Measurements from ENCODE around the gene ZNF573. TPM values are rescaled to one million over a fixed set of nuclear protein-coding genes. Genes with fewer than 3 reads are reported as not detected.

The ZNF573 gene
- total RNA-seq, 2 experiments from 2014 or later, result 7.6 to 12.2 TPM

DNA sequence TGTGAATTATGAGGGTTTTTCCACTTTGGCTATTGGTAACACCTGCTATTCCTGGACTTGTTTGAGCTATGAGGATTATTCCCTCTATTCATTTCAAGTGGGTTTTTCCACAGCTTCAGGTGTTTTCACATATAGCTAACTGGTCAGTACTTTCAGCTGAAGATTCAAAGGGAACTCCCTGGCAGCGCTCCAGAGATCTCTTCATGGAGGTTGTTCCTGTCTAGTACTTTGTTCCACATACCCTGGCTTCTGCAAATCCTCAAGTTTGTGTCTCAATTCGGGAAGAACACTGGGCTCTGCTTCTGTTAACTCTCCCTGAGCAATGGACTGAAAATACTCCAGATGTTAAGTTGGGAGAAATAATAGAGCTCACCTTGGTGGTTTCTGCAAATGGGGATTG is 54.2 kb downstream of the ZNF573 start:
- Histone ChIP-seq H3K79me2 (ENCODE audit: insufficient read depth, low read depth, low read length) (no peaks in the 10 kb centered on the region), H3K4me3 (ENCODE audit: low read depth, low read length, poor library complexity, severe bottlenecking) (no peak overlapping the region), H3K27ac (ENCODE audit: low read depth, low read length, poor library complexity, severe bottlenecking) (no peak overlapping the region), H4K20me1 (ENCODE audit: insufficient read depth, low read length) (no peaks in the 10 kb centered on the region), H3K9me3 (ENCODE audit: low read length) (no peaks in the 10 kb centered on the region), H3K9me2 (ENCODE audit: insufficient read depth, low read length) (no peaks in the 10 kb centered on the region), H2AFZ (ENCODE audit: low read length) (no peak overlapping the region), H3K4me2 (ENCODE audit: low read length) (no peak overlapping the region), H3K36me3 (ENCODE audit: insufficient read depth, low read length) (no peaks in the 10 kb centered on the region), H3K4me1 (ENCODE audit: insufficient read depth, low read length, poor library complexity, severe bottlenecking) (no peaks in the 10 kb centered on the region)
- ChIA-PET POLR2A (no interaction called here), CTCF (ENCODE audit: unreplicated experiment) (no interaction called here)
- DNase-seq (ENCODE audit: low spot score), result no peak
- intact Hi-C loops (cut with micrococcal nuclease; ENCODE audit: unreplicated experiment), result no loop called here
- TF ChIP-seq EZH2phosphoT487 (IDR thresholded peaks at IDR 0.05; ENCODE audit: borderline replicate concordance, low read depth, low read length), result no peak
- TF ChIP-seq, protein P1, sequence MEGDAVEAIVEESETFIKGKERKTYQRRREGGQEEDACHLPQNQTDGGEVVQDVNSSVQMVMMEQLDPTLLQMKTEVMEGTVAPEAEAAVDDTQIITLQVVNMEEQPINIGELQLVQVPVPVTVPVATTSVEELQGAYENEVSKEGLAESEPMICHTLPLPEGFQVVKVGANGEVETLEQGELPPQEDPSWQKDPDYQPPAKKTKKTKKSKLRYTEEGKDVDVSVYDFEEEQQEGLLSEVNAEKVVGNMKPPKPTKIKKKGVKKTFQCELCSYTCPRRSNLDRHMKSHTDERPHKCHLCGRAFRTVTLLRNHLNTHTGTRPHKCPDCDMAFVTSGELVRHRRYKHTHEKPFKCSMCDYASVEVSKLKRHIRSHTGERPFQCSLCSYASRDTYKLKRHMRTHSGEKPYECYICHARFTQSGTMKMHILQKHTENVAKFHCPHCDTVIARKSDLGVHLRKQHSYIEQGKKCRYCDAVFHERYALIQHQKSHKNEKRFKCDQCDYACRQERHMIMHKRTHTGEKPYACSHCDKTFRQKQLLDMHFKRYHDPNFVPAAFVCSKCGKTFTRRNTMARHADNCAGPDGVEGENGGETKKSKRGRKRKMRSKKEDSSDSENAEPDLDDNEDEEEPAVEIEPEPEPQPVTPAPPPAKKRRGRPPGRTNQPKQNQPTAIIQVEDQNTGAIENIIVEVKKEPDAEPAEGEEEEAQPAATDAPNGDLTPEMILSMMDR (conservative IDR thresholded peaks at IDR 0.05; ENCODE audit: low read length), result no peak
- BruUV-seq (replicated peaks), result no TSS peak

DNA sequence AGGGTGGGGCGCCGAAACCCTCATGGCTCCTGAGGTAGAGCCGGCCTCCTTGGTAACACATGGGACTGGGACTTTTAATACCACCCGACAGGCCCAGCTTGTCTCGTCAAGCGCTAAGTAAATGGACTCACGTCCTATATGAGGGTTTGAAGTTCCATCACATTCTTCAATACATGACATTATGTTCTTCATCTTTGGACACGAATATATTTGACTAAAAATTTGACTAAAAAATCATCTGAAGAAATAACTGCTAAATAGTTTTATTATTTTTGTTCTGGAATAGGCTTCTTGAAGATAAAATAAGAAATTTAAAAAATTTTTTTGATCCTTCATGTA is 59.5 kb downstream of the ZNF573 start:
- no peaks in the 10 kb centered on the region for H3K9me2 ChIP-seq (ENCODE audit: insufficient read depth, low read length)
- no peaks in the 10 kb centered on the region for H4K20me1 ChIP-seq (ENCODE audit: insufficient read depth, low read length)
- TF ChIP-seq EZH2phosphoT487 (IDR thresholded peaks at IDR 0.05; ENCODE audit: borderline replicate concordance, low read depth, low read length), result no peak
- TF ChIP-seq, protein P1 (conservative IDR thresholded peaks at IDR 0.05; ENCODE audit: low read length), result 0 out of 2 replicates have a peak, but pooled peaks have one; percentile 28
- no TSS peak for BruUV-seq (replicated peaks)
- no peak overlapping the region for H3K27ac ChIP-seq (ENCODE audit: low read depth, low read length, poor library complexity, severe bottlenecking)
- H3K36me3 ChIP-seq (ENCODE audit: insufficient read depth, low read length), result peaks cover 16% of the 10 kb centered on the region
- H3K4me2 ChIP-seq (ENCODE audit: low read length), result peak overlapping the region; percentile 87
- H2AFZ ChIP-seq (ENCODE audit: low read length), result peak overlapping the region; percentile 62; the same call in 1 of the 2 replicates
- intact Hi-C loops (cut with micrococcal nuclease; ENCODE audit: unreplicated experiment), result loop anchor here (5.0 to 10.0 kb wide), 2 partner anchors 57 to 255 kb away; partner anchors contain the start of genes ZNF569, ZNF570 and ZNF573
- ChIA-PET POLR2A (interaction anchor here (0.6 to 1.3 kb wide), 3 partner anchors 16 to 881 kb away, joined by 3 to 5 read pairs (median 4); partner anchors contain the start of gene ZNF573), CTCF (ENCODE audit: unreplicated experiment) (interaction anchor here (0.6 kb wide), 1 partner anchor 60 kb away, joined by 4 read pairs; no protein-coding TSS in a partner anchor)
- H3K79me2 ChIP-seq (ENCODE audit: insufficient read depth, low read depth, low read length), result peaks cover 15% of the 10 kb centered on the region; the same call in 1 of the 2 replicates
- H3K4me3 ChIP-seq (ENCODE audit: low read depth, low read length, poor library complexity, severe bottlenecking), result peak overlapping the region; percentile 80
- no peaks in the 10 kb centered on the region; the same call in 1 of the 2 replicates for H3K9me3 ChIP-seq (ENCODE audit: low read length)
- DNase-seq (ENCODE audit: low spot score), result no peak
- H3K4me1 ChIP-seq (ENCODE audit: insufficient read depth, low read length, poor library complexity, severe bottlenecking), result peaks cover 9% of the 10 kb centered on the region
